HG02981 (cell line): ENCODE data around the gene SEBOX.

Source experiments
- ATAC-seq: cut with Tn5 transposase; IDR thresholded peaks from one replicate; pipeline ENCODE4 v1.9.1; 2021; ENCODE audit warnings: mild to moderate bottlenecking, moderate library complexity; ENCODE audit not compliant: unreplicated experiment

Gene SEBOX

GRCh38 chr17:28369684-28370034 lies 4.7 kb upstream of the SEBOX start:
- ATAC-seq = no peak

DNA sequence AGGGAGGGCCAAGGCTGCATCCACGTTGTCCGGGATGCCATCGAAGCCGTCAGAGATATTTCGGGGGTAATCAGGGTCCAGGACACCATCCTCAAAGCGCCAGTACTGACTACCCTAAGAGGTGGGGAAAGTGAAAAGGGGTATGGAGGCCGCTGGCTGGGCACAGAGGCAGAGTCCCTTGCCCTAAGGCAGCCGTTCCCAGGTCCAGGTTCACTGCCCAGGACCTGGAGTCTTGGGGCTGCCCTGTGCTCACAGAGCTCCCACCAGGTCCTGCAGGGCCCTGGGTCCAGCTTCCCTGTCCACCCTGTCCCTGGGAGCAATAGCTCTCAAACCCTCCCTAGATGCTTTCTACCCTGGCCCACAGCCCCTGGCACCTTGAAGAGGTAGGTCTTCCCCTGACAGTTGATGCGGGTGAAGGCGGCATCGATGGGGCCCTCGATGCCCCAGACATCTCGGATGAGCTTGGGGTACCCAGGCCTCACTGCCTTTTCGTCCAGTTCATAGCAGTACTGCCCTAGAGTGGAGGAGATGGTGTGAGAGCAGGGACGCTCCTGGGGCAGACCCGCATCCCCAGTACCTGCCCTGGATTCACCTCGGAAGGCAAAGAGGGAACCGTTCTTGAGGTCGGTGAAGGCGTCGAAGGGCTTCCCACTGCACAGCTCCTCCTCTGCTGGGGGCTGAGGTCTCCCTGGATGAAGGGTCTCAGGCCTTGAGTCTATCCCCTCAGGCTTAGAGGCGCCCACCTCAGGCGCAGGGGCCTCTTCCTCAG lies 4.1 kb upstream of the SEBOX start:
- ATAC-seq = no peak

DNA sequence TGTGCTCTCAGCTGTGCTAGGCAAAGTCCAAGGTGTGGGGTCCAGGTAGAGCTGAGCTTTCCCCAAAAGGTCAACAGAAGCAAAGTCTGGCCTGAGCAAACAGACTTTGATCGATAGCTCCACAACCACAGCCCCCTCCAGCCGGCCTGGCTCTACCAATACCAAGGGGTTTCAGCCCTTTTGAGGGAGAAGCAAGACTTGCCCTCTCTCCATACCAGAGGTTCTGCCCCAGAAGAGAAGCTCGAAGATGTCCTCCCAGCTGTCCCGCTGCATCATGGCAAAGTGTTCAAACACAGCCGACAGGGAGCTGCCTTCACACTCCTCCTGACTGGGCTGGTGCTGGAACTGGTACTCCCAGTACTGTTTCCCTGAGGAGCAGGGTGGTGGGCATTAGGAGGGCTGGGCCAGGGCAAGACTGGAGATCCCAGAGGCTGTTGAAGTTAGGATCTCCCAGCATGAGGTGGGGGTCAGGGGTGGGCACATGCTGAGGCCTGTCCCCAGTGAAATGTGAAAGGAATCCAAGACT lies 3.4 kb upstream of the SEBOX start:
- no peak for ATAC-seq

DNA sequence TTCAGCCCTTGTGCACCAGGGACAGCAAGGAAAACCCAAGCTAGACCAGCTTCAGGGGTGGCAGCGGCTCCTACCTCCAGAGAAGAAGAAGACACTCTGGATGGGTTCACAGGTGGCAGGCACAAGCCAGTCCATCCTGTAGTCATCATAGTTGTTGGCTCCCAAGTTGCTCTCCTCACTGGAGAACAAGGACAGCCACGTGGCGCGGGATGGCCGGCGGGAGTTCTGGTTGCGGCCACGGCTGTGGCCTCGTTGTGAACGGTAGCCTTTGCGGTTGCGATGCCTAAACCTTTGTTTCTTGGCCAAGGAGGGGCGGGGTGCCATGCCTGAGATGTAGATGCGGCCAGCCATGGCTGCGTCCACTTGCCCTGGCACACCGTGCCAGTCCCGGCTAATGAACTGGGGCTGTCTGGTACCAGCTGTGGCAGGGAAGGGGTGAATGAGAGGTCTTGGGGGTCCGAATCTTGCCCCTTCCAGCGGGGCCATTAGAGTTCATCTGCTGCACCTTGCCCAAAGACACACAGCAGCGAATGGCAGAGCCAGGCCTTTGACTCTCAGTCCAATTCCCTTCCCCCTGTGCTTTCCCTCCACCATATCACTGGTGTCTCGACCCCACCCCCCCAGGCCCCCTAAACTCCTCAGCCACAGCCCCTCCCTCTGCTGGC lies 2.8 kb upstream of the SEBOX start:
- no peak for ATAC-seq

- no peak for ATAC-seq
These were observed 1.6 kb upstream of the SEBOX start for GRCh38 chr17:28366605-28367004.

- no peak for ATAC-seq
These were observed 488 bp upstream of the SEBOX start for GRCh38 chr17:28365487-28365886.

DNA sequence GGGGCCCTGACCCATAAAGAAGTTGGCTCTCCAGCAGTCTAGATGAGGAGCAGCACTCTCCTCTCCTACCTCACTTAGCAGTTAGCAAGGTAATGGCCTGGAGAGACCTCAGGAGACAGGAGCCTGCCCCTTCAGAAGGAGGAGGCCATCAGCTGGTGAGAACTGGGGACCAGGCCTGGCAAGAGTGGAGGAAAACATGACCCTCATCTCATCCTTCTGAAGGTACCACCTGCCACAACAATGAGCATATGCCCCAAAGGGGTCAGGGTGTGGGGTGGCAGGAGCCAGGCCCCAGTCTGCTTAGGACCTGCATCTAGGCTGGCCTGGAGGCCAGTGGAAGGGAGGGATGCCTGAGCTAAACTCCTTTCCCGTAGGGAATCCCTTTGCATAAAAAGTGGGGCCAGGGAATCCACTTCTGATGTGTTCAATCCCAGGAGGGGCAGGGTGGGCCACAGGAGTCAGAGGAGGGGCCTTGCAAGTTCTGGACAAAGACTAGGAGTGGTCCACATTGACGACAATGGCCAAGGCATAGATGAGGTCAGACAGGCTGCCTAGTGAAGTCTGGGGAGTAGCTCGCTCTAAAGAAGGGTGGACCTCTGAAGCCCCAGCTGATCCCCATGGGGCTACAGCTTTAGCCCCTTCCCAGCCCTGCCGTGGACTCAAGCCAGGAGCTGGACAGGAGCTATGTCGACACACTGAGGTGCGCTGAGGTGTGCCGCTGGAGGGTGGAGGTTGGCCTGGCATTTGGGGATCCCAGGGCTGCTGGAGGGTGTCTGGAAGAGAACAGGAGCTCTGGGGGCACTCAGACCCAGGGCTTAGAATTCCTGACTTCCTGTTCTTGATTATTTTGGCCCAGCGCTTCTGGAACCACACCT lies 986 bp downstream of the SEBOX start:
- no peak for ATAC-seq

DNA sequence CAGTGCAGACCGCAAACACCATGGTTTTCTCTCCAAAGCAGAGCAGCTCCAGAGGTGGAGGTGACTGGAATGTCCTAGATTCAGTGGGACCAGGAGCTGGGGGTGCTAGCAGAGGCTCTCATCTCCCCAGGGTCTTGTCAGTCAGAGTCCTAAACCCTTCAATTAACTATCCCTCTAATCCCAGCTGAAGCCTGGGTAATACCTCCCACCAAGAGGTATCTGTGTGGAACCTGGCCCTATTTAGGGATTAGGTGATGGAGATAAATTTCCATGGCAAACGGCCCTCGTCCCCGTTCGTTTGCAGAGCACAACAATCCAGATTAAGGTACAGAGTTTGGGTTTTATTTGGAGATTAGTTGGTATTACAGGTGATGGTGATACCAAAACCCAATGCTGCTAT lies 1.8 kb downstream of the SEBOX start:
- no peak for ATAC-seq

DNA sequence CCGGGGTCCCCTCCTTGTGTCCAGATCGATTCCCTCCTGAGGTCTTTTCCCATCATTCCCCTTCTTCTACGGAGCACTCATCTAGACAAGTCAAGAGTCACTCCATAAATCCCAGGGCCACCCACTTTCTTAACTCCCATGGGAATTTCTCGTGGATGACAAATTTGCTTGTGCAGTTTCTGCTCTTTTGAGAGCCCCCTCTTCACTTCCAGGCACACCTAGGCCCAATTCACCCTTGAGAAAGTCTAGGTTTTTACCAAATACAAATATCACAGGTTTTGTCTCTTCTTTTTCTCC lies 7.2 kb downstream of the SEBOX start:
- no peak for ATAC-seq

DNA sequence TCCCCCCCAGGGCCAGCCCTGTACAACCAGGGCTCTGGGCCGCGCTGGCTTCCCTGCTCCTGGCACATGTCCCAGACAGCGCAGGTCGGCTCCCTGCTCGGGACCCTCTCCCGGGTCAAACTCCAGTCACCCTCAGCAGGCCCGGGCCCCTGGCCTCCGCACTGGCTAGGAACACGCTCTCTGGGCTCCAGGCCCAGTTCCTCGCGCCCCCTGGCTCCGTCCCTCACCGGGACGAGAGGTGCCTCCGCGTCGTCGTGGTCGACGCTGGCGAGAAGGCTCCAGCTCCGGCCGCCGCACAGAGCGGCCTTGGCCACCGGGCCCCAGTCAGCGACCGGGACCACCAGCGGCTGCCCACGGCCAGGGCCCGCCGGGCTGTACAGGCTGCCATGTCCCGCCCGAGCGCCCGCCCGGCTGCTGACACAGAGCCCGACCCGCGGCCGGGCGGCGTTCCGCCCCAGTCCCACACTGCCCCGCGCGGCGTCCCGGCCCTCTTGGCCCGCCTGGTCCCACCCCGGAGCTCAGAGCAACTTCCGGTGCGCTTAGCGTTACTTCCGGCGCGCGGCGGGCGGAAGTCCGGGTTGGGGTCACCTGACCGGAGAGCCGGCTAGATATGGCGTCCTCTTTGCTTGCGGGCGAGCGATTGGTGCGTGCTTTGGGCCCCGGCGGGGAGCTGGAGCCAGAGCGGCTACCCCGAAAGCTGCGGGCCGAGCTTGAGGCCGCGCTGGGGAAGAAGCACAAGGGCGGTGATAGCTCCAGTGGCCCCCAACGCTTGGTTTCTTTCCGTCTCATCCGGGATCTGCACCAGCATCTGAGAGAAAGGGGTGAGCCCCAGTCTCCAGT lies 7.7 kb downstream of the SEBOX start, which contains the start of gene POLDIP2:
Gene POLDIP2, minus strand, starts transcription at position 467 of the 840 bp plus-strand sequence. Its CDS starts 79 bp downstream, at position 388.
- ATAC-seq = peak; percentile 98

DNA sequence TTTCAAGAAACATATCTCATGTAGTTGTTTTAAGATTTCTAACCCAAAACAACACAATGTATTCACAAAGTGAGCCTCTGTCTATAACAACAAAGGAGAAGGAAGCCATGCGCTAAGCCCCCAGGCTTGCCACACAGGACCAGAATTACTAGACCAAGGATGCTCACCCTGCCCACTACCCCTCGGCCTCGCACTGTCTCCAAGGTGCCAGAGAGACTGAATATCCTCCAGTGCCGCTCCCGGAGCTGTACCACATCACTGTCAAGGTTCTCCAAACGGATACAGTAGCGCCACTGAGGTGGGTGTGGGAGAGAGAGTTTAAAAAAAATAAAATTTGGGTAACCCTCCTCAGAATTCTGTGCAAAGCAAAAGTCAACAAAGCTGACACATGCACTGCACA lies 14.7 kb downstream of the SEBOX start:
- no peak for ATAC-seq

DNA sequence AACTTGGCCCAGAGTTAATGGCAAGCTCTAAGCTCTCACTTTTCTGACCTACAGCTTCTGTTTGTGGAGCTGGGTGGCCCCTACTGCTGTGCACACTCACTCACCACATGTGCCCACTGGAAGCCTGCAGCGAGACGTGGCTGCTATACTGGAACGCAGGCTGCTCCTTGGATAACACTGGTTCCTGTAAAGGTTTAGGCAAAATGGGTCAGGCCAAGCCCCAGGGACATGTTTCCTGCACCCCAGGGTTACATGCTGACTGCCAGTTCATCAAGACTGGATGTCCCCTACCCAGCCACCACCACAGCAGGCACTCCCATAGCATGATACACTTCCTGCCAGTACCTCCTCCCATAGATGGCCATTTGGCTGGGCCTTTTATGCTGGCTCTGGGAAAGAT lies 16.0 kb downstream of the SEBOX start:
- ATAC-seq = no peak

GRCh38 chr17:28347261-28347891 lies 17.6 kb downstream of the SEBOX start:
- ATAC-seq = no peak

- no peak for ATAC-seq
These were observed 18.2 kb downstream of the SEBOX start for GRCh38 chr17:28346746-28347246.

DNA sequence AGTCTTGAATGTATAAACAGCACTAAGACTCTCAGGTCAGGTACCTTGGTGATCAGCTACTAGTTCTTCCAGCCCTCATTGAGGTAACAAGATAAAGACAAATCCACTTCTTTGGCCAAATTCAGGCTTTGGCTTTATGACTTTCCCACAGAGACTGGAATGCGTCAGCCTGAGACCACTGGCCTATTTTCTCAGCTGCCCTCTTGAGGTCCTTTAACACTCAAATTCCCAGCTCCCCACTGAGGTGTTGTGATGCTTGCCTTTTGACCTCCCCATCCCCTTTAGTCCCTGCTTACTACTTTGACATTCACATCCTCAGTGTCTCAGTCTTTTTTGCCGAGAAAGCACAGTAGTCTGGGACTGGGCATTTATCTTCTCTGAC lies 18.8 kb downstream of the SEBOX start:
- ATAC-seq = no peak

DNA sequence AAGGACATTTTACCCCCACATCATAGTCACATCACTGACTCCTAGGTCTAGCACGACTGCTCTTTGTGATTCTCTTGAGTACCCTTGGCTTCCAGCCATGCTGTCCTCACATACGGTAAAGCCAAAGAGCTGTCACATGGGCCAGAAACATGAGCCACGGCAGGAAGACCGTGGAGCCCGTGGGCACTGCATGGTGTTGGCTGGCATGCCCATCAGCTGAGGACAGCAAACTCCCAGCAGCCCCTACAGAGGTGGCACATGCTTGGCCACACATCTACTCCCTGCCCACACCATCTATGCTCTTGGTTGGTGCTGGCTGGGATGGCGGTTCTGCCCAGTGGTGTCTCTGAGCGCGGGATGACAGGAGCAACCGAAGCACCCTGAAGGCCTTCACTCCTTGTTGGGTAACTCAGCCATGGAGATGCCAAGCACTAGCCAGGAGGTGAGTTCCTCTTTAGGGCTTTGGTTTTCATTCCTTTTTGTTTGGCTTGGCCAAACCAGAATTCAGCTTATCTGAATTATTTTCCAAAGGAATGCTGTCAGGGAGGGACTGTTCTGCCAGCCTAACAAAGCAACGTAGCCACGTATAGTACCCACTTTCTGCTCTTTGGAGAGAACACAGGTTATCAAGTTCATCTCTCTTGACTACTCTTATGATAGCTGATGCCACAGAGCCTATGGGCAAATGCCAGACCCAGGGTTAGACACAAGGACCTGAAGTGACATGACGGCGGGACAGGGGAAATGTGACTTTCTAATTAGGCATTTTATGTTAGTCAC lies 19.4 kb downstream of the SEBOX start:
- no peak for ATAC-seq

- ATAC-seq = no peak
These were observed 20.5 kb downstream of the SEBOX start for GRCh38 chr17:28344435-28344901.

- no peak for ATAC-seq
These were observed 21.0 kb downstream of the SEBOX start for GRCh38 chr17:28344011-28344410.

DNA sequence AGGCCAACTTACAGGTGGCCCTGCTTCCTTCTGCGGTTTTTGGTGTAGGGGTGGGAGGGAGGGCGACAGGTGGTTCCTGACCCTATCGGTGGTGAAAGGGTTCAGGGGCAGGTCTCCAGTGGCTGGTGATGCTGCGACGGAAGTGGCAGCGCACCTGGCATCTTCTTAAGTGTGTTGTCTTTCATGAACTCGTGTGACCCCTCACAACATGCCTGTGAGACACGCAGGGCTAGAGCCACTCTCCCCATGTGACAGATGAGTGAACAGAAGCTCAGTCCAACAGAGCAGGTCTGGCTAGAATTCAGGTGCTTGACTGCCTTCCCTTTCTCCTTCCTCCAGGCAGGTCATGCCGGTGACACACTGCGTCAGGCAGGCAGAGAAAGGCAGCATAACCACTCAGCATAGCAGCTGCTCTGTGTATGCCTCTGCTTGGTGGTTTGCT lies 21.5 kb downstream of the SEBOX start:
- no peak for ATAC-seq
